Coronary artery (tissue), 2 donors: ENCODE data around the gene CD320.
A peak's percentile ranks its signal among the peaks of the same experiment; 100 is the strongest.
"Not testable (repeated sequence)": the region's sequence is repeated elsewhere in the genome, so short reads cannot be mapped to it uniquely, and the experiment has no call there.

Source experiments
- DNase-seq: peaks from one replicate; pipeline ENCODE4 v3.0.0-alpha.2; 2017; ENCODE audit warnings: low spot score
- H3K27ac ChIP-seq, 2 donors: fragments of 200-600 bp; sonication (generic); one replicate each; pipeline ENCODE4 v1.5.1; 2016 to 2019
- H3K4me3 ChIP-seq: fragments of 200-600 bp; sonication (generic); 2 replicates; pipeline ENCODE4 v1.5.1; 2016; ENCODE audit warnings: mild to moderate bottlenecking, moderate library complexity
- CTCF ChIP-seq: fragments of 200-600 bp; sonication (generic); IDR thresholded peaks from one replicate; pipeline ENCODE4 v1.5.1; 2019; ENCODE audit warnings: antibody characterized with exemption

The CD320 gene

GRCh38 chr19:8342684-8343482 is 34.7 kb upstream of the CD320 start, which contains the start of gene KANK3:
Gene KANK3 (minus strand): TSS chr19:8343262. CDS start chr19:8337828, 5,434 bp downstream.
- DNase-seq: peak; percentile 97
- H3K27ac ChIP-seq: peak within 1 kb of the TSS; percentile 63 to 87

DNA sequence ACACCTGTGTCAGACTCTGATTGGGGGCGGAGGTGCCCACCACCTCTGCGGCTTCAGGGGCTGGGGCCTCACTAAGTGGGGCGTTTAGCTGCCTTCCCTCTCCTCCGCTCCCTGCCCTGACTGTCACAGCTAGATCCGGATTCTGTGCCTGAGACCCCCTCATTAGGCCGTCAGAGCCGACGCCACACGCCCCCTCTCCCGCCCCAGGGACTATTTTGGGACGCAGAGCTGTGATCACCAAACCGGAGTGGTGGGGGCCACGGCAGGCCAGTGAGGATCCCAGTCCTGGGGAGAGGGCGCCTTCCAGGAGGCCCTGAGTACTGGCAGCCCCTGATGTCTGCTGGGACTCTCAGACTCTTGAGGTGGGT is 34.1 kb upstream of the CD320 start:
- Histone ChIP-seq H3K4me3 (peak overlapping the region; percentile 76), H3K27ac (peak overlapping the region in 1 of 2 donors; percentile 87)
- no peak for DNase-seq
- no peak for TF ChIP-seq CTCF

More at GRCh38 chr19:8342684-8343482, 34.7 kb upstream of the CD320 start, which contains the start of gene KANK3:
- peak within 1 kb of the TSS; percentile 76 for H3K4me3 ChIP-seq
- TF ChIP-seq CTCF: no peak

DNA sequence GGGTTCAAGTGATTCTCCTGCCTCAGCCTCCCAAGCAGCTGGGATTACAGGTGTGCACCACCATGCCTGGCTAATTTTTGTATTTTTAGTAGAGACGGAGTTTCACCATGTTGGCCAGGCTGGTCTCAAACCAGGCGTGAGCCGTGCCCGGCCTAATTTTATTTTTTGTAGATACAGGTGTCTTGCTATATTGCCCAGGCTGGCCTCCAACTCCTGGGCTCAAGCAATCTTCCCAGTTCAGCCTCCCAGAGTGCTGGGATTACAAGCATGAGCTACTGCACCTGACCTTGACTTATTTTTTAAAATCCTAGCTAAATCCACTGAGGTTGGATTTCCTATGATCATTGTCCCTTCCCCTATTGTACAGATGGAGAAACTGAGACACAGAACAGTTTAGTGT is 33.3 kb upstream of the CD320 start:
- H3K27ac ChIP-seq: peak overlapping the region in 1 of 2 donors; percentile 87
- not testable (repeated sequence) for H3K4me3 ChIP-seq, DNase-seq

DNA sequence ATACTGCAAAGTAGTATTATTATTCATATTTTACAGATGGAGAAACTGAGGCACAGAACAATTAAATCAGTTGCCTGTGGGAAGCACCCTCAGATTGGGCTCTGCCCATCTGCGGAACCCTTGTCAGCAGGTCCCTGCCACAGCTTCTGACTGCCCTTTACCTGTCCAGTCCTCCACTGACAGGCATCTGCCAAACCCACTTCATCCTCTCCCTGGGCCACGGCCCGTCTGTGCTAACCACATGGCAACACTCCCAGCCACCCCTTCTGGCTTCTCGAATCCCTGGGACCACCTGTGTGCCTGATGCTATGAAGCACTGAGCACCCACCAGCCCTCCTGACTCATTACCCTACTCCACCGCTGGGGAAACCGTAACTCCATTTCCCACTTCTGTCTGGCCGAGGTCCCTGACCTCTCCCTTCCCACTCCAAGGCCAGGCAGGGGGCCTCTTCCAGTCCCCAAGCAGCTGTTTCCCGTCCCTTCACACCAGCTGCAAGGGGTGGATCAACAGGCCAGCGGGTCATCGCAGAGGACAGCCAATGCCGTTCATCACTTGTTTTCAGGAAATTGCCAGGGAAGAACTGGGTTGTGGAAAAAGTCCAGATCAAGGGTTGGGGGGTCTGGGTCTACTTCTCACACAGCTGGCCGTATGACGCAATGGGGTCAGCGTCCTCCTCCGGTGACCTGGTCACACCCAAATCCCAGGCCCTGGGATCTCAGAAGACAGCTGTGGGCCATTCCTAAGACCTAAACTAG is 32.4 kb upstream of the CD320 start:
- DNase-seq: no peak
- Histone ChIP-seq H3K4me3 (no peak overlapping the region), H3K27ac (peak overlapping the region in 1 of 2 donors; percentile 38)
- TF ChIP-seq CTCF: no peak

- no peak for DNase-seq
These were observed 30.7 kb upstream of the CD320 start for GRCh38 chr19:8338835-8339234.

GRCh38 chr19:8337728-8338127 is 29.6 kb upstream of the CD320 start:
- Histone ChIP-seq H3K4me3 (no peak overlapping the region), H3K27ac (no peak overlapping the region)
- TF ChIP-seq CTCF: no peak
- no peak for DNase-seq

More at GRCh38 chr19:8338835-8339234, 30.7 kb upstream of the CD320 start:
- H3K27ac ChIP-seq: no peak overlapping the region
- no peak for TF ChIP-seq CTCF
- H3K4me3 ChIP-seq: no peak overlapping the region

GRCh38 chr19:8336660-8337059 is 28.5 kb upstream of the CD320 start:
- DNase-seq: no peak
- Histone ChIP-seq H3K27ac (no peak overlapping the region), H3K4me3 (no peak overlapping the region)
- TF ChIP-seq CTCF: no peak
